HepG2 (cell line): ENCODE measurements around the gene EXOC3L4. TPM values are rescaled to one million over a fixed set of nuclear protein-coding genes. Genes with fewer than 3 reads are reported as not detected.
A peak's percentile ranks its signal among the peaks of the same experiment; 100 is the strongest.

ENCODE experiments used
- CHD4 ChIP-seq: fragments of 200-600 bp; sonication (generic); IDR thresholded peaks from 2 replicates; pipeline ENCODE4 v1.7.0; 2017; ENCODE audit warnings: mild to moderate bottlenecking, low read length, borderline replicate concordance
- ELF4 ChIP-seq: sonication (generic); formaldehyde crosslinking; IDR thresholded peaks from 2 replicates; pipeline ENCODE4 v1.5.0; 2020; ENCODE audit warnings: missing genetic modification reagents, mild to moderate bottlenecking, moderate library complexity, borderline replicate concordance
- HCFC1 ChIP-seq: fragments of 150-350 bp; IDR thresholded peaks from 2 replicates; pipeline ENCODE4 v1.6.1; 2014; ENCODE audit warnings: low read depth, low read length
- HOMEZ ChIP-seq: IDR thresholded peaks from 2 replicates; pipeline ENCODE4 v1.6.1; 2016; ENCODE audit warnings: low read depth
- KDM6A ChIP-seq: IDR thresholded peaks from 2 replicates; pipeline ENCODE4 v1.6.1; 2016; ENCODE audit warnings: low read depth
- RXRB ChIP-seq: IDR thresholded peaks from 2 replicates; pipeline ENCODE4 v1.6.1; 2016; ENCODE audit warnings: borderline replicate concordance, missing genetic modification reagents, missing compliant biosample characterization
- SIN3A ChIP-seq: IDR thresholded peaks from 2 replicates; pipeline ENCODE4 v1.6.1; 2011; ENCODE audit warnings: low read depth, mild to moderate bottlenecking, control low read depth, low read length, borderline replicate concordance
- SP4 ChIP-seq: sonication (generic); formaldehyde crosslinking; IDR thresholded peaks from 2 replicates; pipeline ENCODE4 v1.8.1; 2023; ENCODE audit warnings: mild to moderate bottlenecking, missing genetic modification reagents
- ZBTB34 ChIP-seq: sonication (generic); formaldehyde crosslinking; IDR thresholded peaks from 2 replicates; pipeline ENCODE4 v1.8.0; 2022; ENCODE audit warnings: mild to moderate bottlenecking, missing genetic modification reagents
- ZFP82 ChIP-seq: sonication (generic); formaldehyde crosslinking; IDR thresholded peaks from 2 replicates; pipeline ENCODE4 v1.5.1; 2020; ENCODE audit warnings: mild to moderate bottlenecking, missing genetic modification reagents, borderline replicate concordance
- ZNF362 ChIP-seq: sonication (generic); formaldehyde crosslinking; IDR thresholded peaks from 2 replicates; pipeline ENCODE4 v1.4.0; 2020; ENCODE audit warnings: missing genetic modification reagents, mild to moderate bottlenecking, borderline replicate concordance
- ZNF720 ChIP-seq: sonication (generic); formaldehyde crosslinking; IDR thresholded peaks from 2 replicates; pipeline ENCODE4 v1.4.0; 2020; ENCODE audit warnings: missing genetic modification reagents
- ZNF775 ChIP-seq: sonication (generic); formaldehyde crosslinking; IDR thresholded peaks from 2 replicates; pipeline ENCODE4 v1.4.0; 2020; ENCODE audit warnings: missing genetic modification reagents, mild to moderate bottlenecking, moderate library complexity, borderline replicate concordance
- ZNF816 ChIP-seq: sonication (generic); formaldehyde crosslinking; IDR thresholded peaks from 2 replicates; pipeline ENCODE4 v1.8.0; 2022; ENCODE audit warnings: missing genetic modification reagents, mild to moderate bottlenecking, borderline replicate concordance
- polyA plus RNA-seq, 8 experiments: library from polyadenylated mRNA; depleted of rRNA in 3 of 8; stranded (reverse) in 7 of 8; unstranded in 1 of 8; fragments of >200 nt; fragmentation: Illumina TruSeq in 4 of 8; extraction: Trizol in 4 of 8; gene quantifications; 2 replicates each; pipeline versions ENCODE4 v1.2.1 to v1.2.3, GENCODE V29; 2011 to 2016; ENCODE audit warnings: low read depth in 4 of 8, missing spikeins in 1 of 8, mixed read lengths in 1 of 8; ENCODE audit not compliant: insufficient read depth in 1 of 8
- total RNA-seq, 5 experiments: library from RNA; depleted of rRNA; stranded (reverse); fragments of >200 nt; fragmentation: Illumina TruSeq; extraction: Trizol; gene quantifications; 2 replicates each; pipeline ENCODE4 v1.2.3, GENCODE V29; 2016; ENCODE audit warnings: low read depth in 1 of 5
- TF ChIP-seq, protein P1 (sequence below): sonication (generic); formaldehyde crosslinking; IDR thresholded peaks from 2 replicates; pipeline ENCODE4 v1.5.0; 2020; ENCODE audit warnings: missing genetic modification reagents
- TF ChIP-seq, protein P2 (sequence below): sonication (generic); formaldehyde crosslinking; IDR thresholded peaks from 2 replicates; pipeline ENCODE4 v1.4.0; 2020; ENCODE audit warnings: missing genetic modification reagents
- TF ChIP-seq, protein P3 (sequence below): sonication (generic); formaldehyde crosslinking; IDR thresholded peaks from 2 replicates; pipeline ENCODE4 v1.8.1; 2023; ENCODE audit warnings: mild to moderate bottlenecking, inconsistent platforms, moderate library complexity, missing genetic modification reagents, borderline replicate concordance

The EXOC3L4 gene
- total and polyA plus RNA-seq, 2 of the 13 experiments (the other 11 are each of a cell fraction or from before 2014, with no cell fraction given) = 11.8 to 27.0 TPM

GRCh38 chr14:103099081-103099732 lies 4.7 kb downstream of the EXOC3L4 start (continued):
- TF ChIP-seq ZBTB34 (CRISPR knock-in tag) (peak; percentile 87), ZNF816 (CRISPR knock-in tag) (peak; percentile 48), ELF4 (CRISPR knock-in tag) (no peak), KDM6A (peak; percentile 91), SP4 (CRISPR knock-in tag) (peak; percentile 80), RXRB (peak; percentile 79), HCFC1 (no peak), CHD4 (no peak), ZNF720 (CRISPR knock-in tag) (0 out of 2 replicates have a peak, but pooled peaks have one; percentile 77), SIN3A (peak; percentile 76; the same call in 1 of the 2 replicates), ZFP82 (no peak; the same call in 1 of the 2 replicates), ZNF775 (CRISPR knock-in tag) (no peak), ZNF362 (CRISPR knock-in tag) (no peak; the same call in 1 of the 2 replicates), HOMEZ (0 out of 2 replicates have a peak, but pooled peaks have one; percentile 42)
- TF ChIP-seq, protein P1, sequence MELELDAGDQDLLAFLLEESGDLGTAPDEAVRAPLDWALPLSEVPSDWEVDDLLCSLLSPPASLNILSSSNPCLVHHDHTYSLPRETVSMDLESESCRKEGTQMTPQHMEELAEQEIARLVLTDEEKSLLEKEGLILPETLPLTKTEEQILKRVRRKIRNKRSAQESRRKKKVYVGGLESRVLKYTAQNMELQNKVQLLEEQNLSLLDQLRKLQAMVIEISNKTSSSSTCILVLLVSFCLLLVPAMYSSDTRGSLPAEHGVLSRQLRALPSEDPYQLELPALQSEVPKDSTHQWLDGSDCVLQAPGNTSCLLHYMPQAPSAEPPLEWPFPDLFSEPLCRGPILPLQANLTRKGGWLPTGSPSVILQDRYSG (CRISPR knock-in tag) = no peak
- TF ChIP-seq, protein P2, sequence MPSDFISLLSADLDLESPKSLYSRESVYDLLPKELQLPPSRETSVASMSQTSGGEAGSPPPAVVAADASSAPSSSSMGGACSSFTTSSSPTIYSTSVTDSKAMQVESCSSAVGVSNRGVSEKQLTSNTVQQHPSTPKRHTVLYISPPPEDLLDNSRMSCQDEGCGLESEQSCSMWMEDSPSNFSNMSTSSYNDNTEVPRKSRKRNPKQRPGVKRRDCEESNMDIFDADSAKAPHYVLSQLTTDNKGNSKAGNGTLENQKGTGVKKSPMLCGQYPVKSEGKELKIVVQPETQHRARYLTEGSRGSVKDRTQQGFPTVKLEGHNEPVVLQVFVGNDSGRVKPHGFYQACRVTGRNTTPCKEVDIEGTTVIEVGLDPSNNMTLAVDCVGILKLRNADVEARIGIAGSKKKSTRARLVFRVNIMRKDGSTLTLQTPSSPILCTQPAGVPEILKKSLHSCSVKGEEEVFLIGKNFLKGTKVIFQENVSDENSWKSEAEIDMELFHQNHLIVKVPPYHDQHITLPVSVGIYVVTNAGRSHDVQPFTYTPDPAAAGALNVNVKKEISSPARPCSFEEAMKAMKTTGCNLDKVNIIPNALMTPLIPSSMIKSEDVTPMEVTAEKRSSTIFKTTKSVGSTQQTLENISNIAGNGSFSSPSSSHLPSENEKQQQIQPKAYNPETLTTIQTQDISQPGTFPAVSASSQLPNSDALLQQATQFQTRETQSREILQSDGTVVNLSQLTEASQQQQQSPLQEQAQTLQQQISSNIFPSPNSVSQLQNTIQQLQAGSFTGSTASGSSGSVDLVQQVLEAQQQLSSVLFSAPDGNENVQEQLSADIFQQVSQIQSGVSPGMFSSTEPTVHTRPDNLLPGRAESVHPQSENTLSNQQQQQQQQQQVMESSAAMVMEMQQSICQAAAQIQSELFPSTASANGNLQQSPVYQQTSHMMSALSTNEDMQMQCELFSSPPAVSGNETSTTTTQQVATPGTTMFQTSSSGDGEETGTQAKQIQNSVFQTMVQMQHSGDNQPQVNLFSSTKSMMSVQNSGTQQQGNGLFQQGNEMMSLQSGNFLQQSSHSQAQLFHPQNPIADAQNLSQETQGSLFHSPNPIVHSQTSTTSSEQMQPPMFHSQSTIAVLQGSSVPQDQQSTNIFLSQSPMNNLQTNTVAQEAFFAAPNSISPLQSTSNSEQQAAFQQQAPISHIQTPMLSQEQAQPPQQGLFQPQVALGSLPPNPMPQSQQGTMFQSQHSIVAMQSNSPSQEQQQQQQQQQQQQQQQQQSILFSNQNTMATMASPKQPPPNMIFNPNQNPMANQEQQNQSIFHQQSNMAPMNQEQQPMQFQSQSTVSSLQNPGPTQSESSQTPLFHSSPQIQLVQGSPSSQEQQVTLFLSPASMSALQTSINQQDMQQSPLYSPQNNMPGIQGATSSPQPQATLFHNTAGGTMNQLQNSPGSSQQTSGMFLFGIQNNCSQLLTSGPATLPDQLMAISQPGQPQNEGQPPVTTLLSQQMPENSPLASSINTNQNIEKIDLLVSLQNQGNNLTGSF = 0 out of 2 replicates have a peak, but pooled peaks have one; percentile 40
- TF ChIP-seq, protein P3, sequence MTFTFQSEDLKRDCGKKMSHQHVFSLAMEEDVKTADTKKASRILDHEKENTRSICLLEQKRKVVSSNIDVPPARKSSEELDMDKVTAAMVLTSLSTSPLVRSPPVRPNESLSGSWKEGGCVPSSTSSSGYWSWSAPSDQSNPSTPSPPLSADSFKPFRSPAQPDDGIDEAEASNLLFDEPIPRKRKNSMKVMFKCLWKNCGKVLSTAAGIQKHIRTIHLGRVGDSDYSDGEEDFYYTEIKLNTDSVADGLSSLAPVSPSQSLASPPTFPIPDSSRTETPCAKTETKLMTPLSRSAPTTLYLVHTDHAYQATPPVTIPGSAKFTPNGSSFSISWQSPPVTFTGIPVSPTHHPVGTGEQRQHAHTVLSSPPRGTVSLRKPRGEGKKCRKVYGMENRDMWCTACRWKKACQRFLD (CRISPR knock-in tag) = no peak
